SH-SY5Y (cell line): ENCODE results near the gene FBXO3.

Experiments
- GATA2 ChIP-seq: IDR thresholded peaks from 2 replicates; pipeline ENCODE4 v1.6.1; 2011; ENCODE audit warnings: mild to moderate bottlenecking, low read depth, low read length
- GATA3 ChIP-seq: IDR thresholded peaks from 2 replicates; pipeline ENCODE4 v1.6.1; 2011; ENCODE audit warnings: low read depth, mild to moderate bottlenecking, low read length, moderate library complexity

GRCh38 chr11:33766085-33766484 lies 8.2 kb downstream of the FBXO3 start:
- TF ChIP-seq GATA2 (no peak), GATA3 (no peak)
